Activated T-helper 2 cell treated with anti-CD3 and anti-CD28 coated beads, Interferon-gamma antibody, Interleukin-2, Interleukin-4, amounts not matched to agents 10 μg/mL and 5 μg/mL and 100 μg/mL, durations not matched to agents 14 hours and 24 hours and 36 hours (primary cell): ENCODE measurements around the gene ADIG. TPM values are rescaled to one million over a fixed set of nuclear protein-coding genes. Genes with fewer than 3 reads are reported as not detected.

Experiments
- DNase-seq: peaks from one replicate; pipeline ENCODE4 v3.0.0; 2021; ENCODE audit warnings: low spot score
- H3K27ac Mint-ChIP-seq: one replicate; pipeline ENCODE4 v1.8.0; 2021; ENCODE audit warnings: mixed read lengths
- H3K27me3 Mint-ChIP-seq: one replicate; pipeline ENCODE4 v1.8.0; 2021; ENCODE audit warnings: low read depth, mixed read lengths
- H3K36me3 Mint-ChIP-seq: one replicate; pipeline ENCODE4 v1.8.0; 2021; ENCODE audit warnings: low read depth, mixed read lengths
- H3K4me1 Mint-ChIP-seq: one replicate; pipeline ENCODE4 v1.8.0; 2021; ENCODE audit warnings: low read depth, mixed read lengths
- H3K4me3 Mint-ChIP-seq: one replicate; pipeline ENCODE4 v1.8.0; 2021; ENCODE audit warnings: low read depth, mild to moderate bottlenecking, moderate library complexity, mixed read lengths
- H3K9me3 Mint-ChIP-seq: one replicate; pipeline ENCODE4 v1.8.0; 2021; ENCODE audit warnings: mixed read lengths
- intact Hi-C: fragments of 100-400 bp; cut with micrococcal nuclease; formaldehyde crosslinking; loops from one replicate; pipeline ENCODE4 v1.15.1; 2023
- total RNA-seq: library from RNA; stranded (reverse); gene quantifications from 2 replicates; pipeline ENCODE4 v1.2.3, GENCODE V29; 2022

Gene ADIG
- total RNA-seq, 1 donor from 2014 or later = not detected

DNA sequence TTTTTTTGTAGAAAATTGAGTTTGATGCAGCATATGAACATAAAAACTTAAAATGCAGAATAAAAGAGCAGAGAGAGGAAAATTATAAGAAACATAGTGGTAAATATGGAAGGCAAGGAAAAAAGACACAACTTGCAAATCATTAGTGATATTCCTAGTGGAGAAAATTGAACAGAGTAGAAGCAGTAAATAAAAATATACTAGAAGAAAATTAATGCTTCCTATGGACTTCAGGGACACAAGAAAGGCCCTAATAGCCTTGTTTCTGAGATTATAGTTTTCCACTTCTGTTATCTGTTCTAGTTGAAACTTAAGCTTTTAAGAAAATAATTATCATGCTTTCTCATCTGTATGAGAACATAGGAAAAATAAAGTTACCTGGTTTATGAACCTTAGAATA is 25.6 kb upstream of the ADIG start:
- no peaks in the 10 kb centered on the region for H3K27me3 Mint-ChIP-seq
- H3K36me3 Mint-ChIP-seq = peaks cover 35% of the 10 kb centered on the region
- no peaks in the 10 kb centered on the region for H3K9me3 Mint-ChIP-seq
- no peak overlapping the region for H3K27ac Mint-ChIP-seq
- intact Hi-C loops = no loop called here
- no peak for DNase-seq
- H3K4me3 Mint-ChIP-seq = no peak overlapping the region
- H3K4me1 Mint-ChIP-seq = no peaks in the 10 kb centered on the region

DNA sequence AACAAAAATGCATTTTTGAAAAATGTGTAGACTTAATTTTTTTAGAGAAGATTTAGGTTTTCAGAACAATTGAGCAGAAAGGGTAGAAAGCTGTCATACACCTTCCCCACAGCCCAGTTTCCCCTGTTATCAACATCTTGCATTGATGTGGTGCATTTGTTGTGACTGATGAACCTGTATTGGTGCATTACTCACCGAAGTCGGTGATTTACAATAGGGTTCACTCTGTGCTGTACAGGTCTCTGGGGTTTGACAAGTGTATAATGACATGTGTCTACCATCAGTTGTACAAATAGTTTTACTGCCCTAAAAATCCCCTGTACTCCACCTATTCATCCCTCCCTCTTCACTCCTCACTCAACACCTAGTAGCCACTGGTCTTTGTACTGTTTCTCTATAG is 23.8 kb upstream of the ADIG start:
- Mint-ChIP-seq H3K27ac (no peak overlapping the region), H3K36me3 (peaks cover 35% of the 10 kb centered on the region), H3K27me3 (no peaks in the 10 kb centered on the region), H3K4me1 (no peaks in the 10 kb centered on the region), H3K9me3 (no peaks in the 10 kb centered on the region), H3K4me3 (no peak overlapping the region)
- no peak for DNase-seq
- intact Hi-C loops = no loop called here

GRCh38 chr20:38558596-38559360 is 22.2 kb upstream of the ADIG start:
- no peak for DNase-seq

DNA sequence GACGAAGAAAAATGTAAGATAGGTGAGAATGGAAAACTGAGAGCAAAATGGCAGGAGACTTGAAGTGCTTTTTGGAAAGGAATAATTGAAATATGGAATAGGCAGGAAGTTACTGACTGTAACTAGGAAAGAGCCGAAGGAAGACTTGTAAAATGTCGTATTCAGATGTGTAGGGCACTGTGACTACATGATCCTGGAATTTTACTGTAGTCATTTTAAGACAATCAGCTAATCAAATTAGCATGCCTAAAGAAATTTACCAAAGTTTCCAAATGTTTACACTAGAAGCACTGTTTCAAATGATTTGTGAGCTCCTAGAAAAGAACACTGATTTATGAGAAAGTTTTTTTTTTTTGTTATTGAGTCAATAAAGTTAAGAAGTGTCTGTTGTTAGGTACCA is 21.2 kb upstream of the ADIG start:
- no peaks in the 10 kb centered on the region for H3K27me3 Mint-ChIP-seq
- intact Hi-C loops = no loop called here

More at GRCh38 chr20:38558596-38559360, 22.2 kb upstream of the ADIG start:
- intact Hi-C loops = no loop called here
- H3K4me3 Mint-ChIP-seq = no peak overlapping the region
- no peaks in the 10 kb centered on the region for H3K9me3 Mint-ChIP-seq
- no peaks in the 10 kb centered on the region for H3K27me3 Mint-ChIP-seq
- H3K36me3 Mint-ChIP-seq = peaks cover 38% of the 10 kb centered on the region
- no peaks in the 10 kb centered on the region for H3K4me1 Mint-ChIP-seq
- no peak overlapping the region for H3K27ac Mint-ChIP-seq

DNA sequence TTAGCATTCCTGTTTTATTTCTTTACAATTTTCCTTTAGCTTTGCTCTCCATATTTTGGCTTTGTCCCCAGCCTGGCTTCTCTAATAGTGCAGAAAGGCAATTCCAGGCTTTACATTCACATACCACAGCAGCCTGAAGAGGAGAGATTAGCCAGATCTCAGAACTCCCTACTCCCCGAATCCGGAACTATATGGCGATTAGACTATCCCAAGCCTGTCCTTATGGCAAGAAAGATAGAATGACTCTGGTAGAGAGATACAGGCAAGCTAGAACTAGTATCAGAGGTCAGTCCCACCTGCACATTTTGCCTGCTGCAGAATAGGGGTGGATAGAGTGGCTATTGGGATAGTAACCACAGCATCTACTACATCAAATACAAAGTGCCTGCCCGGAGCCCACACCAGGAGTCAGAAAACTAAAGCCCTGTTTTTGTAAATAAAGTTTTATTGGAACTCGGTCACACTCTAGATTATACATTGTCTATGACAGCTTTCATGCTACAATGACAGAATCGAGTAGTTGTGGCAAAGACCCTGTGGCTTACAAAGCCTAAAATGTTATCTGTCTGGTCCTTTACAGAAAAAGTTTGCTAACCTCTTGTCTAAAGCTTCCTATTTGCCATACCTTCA is 17.1 kb upstream of the ADIG start:
- H3K36me3 Mint-ChIP-seq = peaks cover 40% of the 10 kb centered on the region
- intact Hi-C loops = no loop called here
- no peak overlapping the region for H3K27ac Mint-ChIP-seq
- H3K9me3 Mint-ChIP-seq = no peaks in the 10 kb centered on the region
- H3K4me3 Mint-ChIP-seq = no peak overlapping the region
- DNase-seq = no peak
- H3K4me1 Mint-ChIP-seq = no peaks in the 10 kb centered on the region
- H3K27me3 Mint-ChIP-seq = no peaks in the 10 kb centered on the region

More for the DNA sequence above, 21.2 kb upstream of the ADIG start:
- Mint-ChIP-seq H3K4me3 (no peak overlapping the region), H3K4me1 (no peaks in the 10 kb centered on the region), H3K36me3 (peaks cover 34% of the 10 kb centered on the region), H3K27ac (no peak overlapping the region), H3K9me3 (no peaks in the 10 kb centered on the region)
- no peak for DNase-seq

GRCh38 chr20:38564680-38565079 is 16.3 kb upstream of the ADIG start:
- intact Hi-C loops = no loop called here
- Mint-ChIP-seq H3K9me3 (no peaks in the 10 kb centered on the region), H3K27ac (no peak overlapping the region), H3K36me3 (peaks cover 38% of the 10 kb centered on the region), H3K4me3 (no peak overlapping the region), H3K27me3 (no peaks in the 10 kb centered on the region), H3K4me1 (no peaks in the 10 kb centered on the region)
- no peak for DNase-seq

- H3K4me3 Mint-ChIP-seq = no peak overlapping the region
- H3K36me3 Mint-ChIP-seq = peaks cover 37% of the 10 kb centered on the region
- no peak overlapping the region for H3K27ac Mint-ChIP-seq
Observed at GRCh38 chr20:38566036-38566598, 14.9 kb upstream of the ADIG start.

DNA sequence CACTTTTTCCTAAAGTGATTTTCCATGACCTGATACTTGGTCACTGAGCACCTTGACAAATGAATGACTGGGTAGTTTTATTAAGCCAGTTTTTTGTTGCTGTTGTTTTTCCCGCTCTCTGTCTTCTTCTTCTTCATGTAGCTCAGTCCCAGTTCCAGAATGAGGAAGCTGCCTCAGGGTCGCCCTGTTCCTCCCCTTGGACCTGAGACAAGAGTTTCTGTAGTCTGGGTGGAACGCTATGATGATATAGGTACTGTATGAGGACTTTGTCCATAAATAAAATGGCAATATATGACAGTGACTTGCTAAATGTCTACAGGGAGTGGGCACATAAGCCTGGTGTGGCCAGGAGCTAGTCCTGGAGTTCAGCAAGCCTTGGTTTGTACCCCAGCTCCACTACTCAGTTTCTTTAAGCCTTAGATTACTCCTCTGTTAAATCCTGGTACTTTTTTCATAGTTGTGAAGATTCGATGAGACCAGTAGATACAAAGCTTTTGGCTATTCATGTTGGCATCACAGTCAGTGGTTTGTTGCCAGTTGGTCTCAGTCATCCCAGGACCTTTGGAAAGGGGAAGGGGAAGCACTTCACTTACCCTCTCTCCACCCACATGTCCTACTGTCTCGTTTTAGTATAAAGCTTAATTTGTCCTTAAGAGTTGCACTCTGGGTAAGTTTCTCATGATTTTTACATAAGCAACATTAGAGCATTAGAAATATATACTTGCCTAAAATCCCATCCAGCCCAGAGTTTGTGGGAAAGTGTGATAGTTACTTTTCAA is 11.1 kb upstream of the ADIG start:
- no peak overlapping the region for H3K27ac Mint-ChIP-seq
- H3K4me3 Mint-ChIP-seq = no peak overlapping the region
- no peaks in the 10 kb centered on the region for H3K9me3 Mint-ChIP-seq
- no peaks in the 10 kb centered on the region for H3K4me1 Mint-ChIP-seq
- H3K27me3 Mint-ChIP-seq = no peaks in the 10 kb centered on the region
- DNase-seq = no peak
- intact Hi-C loops = no loop called here
- H3K36me3 Mint-ChIP-seq = peaks cover 44% of the 10 kb centered on the region

More at GRCh38 chr20:38566036-38566598, 14.9 kb upstream of the ADIG start:
- H3K9me3 Mint-ChIP-seq = no peaks in the 10 kb centered on the region
- DNase-seq = no peak
- intact Hi-C loops = no loop called here
- H3K27me3 Mint-ChIP-seq = no peaks in the 10 kb centered on the region
- no peaks in the 10 kb centered on the region for H3K4me1 Mint-ChIP-seq

DNA sequence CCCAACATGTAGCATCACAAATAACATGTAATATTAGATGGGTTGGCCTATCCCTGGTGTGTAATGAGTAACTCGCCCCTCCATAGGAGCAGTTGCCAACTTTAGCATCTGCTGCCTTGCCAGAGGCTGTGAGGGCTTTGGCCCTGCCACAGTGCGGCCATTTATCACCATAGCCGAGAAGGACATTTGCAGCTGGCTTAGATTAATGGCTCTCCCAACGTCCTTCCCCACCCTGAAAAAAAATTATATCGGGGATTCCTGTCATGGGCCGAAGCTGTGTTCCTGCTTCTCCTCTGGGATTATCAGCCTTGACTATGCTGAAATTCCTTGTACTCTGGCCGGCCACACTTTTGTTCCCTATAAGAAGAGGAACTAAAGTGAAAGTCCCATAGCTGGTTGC is 7.6 kb upstream of the ADIG start:
- H3K4me1 Mint-ChIP-seq = no peaks in the 10 kb centered on the region
- no peak overlapping the region for H3K4me3 Mint-ChIP-seq
- intact Hi-C loops = no loop called here
- peaks cover 40% of the 10 kb centered on the region for H3K36me3 Mint-ChIP-seq
- DNase-seq = no peak
- H3K27ac Mint-ChIP-seq = no peak overlapping the region
- no peaks in the 10 kb centered on the region for H3K9me3 Mint-ChIP-seq
- H3K27me3 Mint-ChIP-seq = no peaks in the 10 kb centered on the region

DNA sequence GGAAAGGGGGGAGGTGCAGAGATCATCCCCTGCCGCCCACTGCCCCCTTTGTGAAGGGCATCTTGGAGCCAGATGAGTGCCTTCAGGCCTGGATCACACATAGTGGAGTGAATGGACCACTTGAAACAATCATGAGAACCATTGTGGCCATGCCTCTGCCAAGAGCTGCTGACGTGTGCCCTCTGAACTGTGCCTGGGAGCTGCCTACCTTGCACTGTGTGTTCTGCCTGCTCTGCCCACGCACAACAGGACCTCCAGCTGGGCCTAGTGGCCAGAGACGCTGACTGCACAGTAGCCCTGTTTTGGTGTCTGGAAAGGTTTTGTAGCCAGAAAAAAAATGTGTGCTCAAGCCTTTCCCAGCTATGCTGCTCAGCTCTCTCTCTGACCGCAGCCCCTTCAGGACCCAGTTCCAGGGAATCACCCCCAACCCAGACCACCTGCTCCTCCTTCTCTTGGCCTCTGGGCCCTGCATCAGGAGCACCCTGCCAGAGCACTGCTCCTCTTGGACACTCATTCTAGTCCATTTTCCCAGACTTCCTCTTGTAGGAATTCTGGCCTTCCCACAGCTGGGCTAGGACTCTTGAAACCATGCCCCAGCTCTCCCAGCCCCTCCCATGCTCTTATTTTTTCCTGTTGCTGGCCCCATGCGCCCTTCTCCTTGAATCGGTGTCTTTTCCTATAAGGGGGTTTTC is 1.6 kb upstream of the ADIG start:
- Mint-ChIP-seq H3K4me3 (no peak overlapping the region), H3K27me3 (no peaks in the 10 kb centered on the region), H3K4me1 (no peaks in the 10 kb centered on the region), H3K9me3 (no peaks in the 10 kb centered on the region), H3K36me3 (peaks cover 19% of the 10 kb centered on the region), H3K27ac (no peak overlapping the region)
- intact Hi-C loops = no loop called here
- no peak for DNase-seq

- no peaks in the 10 kb centered on the region for H3K9me3 Mint-ChIP-seq
- DNase-seq = no peak
- no peaks in the 10 kb centered on the region for H3K27me3 Mint-ChIP-seq
- H3K27ac Mint-ChIP-seq = no peak overlapping the region
- H3K36me3 Mint-ChIP-seq = peaks cover 15% of the 10 kb centered on the region
- intact Hi-C loops = no loop called here
- no peak overlapping the region for H3K4me3 Mint-ChIP-seq
- no peaks in the 10 kb centered on the region for H3K4me1 Mint-ChIP-seq
Observed at GRCh38 chr20:38579921-38580320, 1.1 kb upstream of the ADIG start.

DNA sequence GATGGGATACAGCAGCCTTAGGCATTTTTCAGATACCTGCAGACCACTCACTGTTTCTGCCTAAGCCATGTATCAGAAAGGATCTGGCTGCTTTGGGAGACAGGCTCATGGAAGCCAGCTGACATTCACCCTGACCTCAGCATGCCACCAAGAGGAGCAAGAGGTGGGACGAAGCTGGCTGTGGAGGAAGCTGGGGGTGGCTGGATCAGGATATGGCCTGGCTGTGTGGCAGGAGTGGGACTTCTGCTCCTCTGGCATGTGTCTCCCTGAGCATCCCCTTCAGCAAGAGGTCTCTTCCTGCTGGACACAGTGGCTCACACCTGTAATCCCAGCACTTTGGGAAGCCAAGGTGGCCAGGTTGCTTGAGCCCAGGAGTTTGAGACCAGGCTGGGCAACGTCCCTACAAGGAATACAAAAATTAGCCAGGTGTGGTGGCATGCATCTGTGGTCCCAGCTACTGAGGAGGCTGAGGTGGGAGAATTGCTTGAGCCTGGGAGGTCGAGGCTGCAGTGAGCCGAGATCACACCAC is 897 bp downstream of the ADIG start:
- Mint-ChIP-seq H3K36me3 (no peaks in the 10 kb centered on the region), H3K27ac (no peak overlapping the region), H3K4me3 (no peak overlapping the region), H3K27me3 (peaks cover under 1% of the 10 kb centered on the region), H3K9me3 (no peaks in the 10 kb centered on the region), H3K4me1 (no peaks in the 10 kb centered on the region)
- intact Hi-C loops = no loop called here
- no peak for DNase-seq
